ENCODE measurements around the gene DOCK4.
"Not testable (repeated sequence)": the region's sequence is repeated elsewhere in the genome, so short reads cannot be mapped to it uniquely, and the experiment has no call there.

The DOCK4 gene

DNA sequence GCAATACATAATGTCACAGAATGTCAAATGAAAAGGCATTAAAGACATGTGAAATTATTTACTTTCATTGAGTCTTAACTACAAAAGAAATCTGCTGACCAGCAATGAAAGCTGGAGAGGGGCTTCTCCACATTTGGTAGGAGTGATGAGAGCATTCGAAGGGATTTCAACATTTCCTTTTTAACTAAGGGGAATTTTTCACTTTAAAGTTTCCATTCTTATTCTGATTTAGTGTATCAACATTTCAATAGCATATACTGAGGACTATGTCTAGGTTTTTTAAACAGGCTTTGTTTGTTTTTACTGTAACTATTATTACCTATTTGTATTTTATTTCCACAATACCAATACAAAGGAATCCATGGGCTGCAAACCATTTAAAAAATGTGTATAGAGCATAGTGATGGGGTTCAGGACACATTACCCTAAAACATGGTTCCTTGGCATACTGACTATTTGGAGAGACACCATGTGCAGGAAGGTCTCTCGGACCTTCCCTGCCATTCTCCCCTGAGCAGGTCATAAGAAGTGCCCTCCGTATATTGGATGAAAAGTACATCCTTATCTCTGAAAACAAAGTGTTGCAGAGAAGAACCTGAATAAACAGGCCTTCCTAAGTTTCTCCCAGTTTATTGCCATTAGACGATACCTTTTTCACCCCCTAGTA, 278.7 kb downstream of the DOCK4 start:
- DNase-seq = no peak

DNA sequence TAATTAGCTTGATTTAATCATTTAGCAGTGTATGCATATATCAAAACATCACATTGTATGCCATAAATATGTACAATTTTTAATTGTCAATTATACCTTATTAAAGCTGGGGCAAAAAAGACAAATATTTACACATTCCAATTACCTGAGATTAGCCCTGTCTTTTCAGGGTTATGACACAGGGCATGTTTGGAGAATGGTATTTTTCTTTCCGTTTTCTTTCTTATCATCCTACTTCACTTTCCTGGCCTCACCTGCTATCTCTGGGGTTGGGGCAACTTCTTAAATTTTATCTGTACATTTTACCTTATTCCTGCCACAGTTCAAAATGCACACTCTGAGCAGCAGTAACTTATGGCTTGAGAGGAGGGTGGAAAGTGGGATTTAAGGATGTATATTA, 285.9 kb downstream of the DOCK4 start:
- no peak for DNase-seq

DNA sequence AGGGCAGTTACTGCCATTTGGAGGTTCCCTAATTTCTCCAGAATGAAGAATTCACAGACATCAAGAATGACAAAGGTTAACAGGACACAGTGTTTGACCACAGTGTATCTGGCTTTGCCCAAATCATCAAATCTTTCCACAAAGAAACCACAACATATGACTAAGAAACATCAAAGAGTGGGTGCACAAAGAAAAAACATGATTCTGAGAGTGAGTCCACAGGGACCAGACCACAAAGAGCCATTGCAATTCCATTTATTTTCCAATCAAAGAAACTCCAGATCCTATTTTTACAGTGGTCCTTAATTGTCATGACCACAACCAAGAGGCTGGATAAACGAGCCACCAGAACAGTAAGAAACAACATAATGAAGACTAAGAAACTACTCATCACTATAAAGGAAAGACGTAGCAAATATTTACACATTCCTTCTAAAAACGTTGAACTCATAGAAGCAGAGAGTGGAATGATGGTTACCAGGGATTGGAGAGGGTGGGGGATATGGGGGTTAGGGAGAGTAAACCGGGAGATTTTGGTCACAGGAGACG, 286.5 kb downstream of the DOCK4 start:
- DNase-seq = no peak

GRCh38 chr7:111919164-111919563, 287.0 kb downstream of the DOCK4 start:
- DNase-seq = no peak

GRCh38 chr7:111918461-111918860, 287.7 kb downstream of the DOCK4 start:
- no peak for DNase-seq

DNA sequence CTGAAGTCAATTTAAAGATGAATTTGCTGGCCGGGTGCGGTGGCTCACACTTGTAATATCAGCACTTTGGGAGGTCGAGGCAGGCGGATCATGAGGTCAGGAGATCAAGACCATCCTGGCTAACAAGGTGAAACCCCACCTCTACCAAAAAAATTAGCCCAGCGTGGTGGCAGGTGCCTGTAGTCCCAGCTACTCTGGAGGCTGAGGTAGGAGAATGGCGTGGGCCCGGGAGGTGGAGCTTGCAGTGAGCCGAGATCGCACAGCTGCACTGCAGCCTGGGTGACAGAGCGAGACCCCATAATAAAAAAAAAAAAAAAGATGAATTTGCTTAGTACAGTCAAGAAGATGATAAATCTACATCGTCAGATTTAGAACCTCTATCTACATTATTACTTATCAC, 288.8 kb downstream of the DOCK4 start:
- DNase-seq = not testable (repeated sequence)

DNA sequence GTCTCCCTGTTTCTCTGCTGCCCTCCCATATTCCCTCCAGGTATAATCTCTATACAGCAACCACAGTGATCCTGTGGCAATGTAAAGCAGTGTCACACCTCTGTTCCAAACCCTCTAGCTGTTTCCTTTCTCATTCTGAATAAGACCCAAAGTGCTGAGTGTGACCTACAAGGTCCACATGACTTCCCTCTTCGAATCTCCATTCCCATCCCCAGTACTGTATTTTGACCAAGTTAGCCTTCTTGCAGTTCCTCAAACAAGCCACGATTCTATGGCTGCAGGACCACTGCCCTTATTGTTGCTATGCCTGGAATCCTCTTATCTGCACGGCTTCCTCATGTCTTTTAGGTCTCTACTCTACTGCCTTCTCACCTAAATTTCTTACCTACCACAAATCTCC, 291.9 kb downstream of the DOCK4 start:
- DNase-seq = no peak

DNA sequence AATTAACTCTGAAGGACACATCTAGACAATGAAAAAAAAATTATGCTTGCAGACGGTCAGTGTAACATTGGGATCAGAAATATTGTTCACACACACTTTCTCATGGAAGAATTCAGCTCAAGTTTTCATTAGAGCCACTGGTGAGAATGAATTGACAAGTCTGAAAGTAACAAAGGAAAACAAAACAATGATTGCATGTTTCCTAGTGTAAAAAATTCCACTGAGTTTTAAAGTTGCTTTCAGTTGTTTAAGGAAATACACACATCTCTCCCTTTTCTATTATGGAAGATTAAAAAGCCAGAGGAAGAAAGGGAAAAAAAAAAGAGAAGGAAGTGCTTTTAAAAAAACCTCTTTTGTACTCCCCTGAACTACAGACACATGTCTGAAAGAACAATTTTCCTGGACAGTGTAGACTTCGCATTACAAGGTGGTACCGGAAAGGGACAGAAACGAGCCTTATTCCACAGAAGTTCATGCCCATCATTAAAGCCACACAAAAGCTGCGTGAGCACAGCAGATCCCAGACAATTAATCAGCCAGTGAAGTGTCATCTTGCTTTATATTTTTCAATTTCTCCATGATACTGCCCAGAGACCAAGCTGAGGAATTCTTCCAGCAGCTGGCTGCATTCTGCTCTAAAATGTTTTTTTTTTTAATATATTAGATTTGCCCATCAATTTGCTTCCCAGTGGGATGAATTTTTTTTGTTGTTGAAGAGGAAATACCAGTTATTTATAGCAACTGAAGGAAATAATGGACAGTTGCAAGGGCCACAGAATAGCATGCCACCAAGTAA, 294.8 kb downstream of the DOCK4 start:
- no peak for DNase-seq

GRCh38 chr7:111910656-111911055, 295.5 kb downstream of the DOCK4 start:
- DNase-seq = no peak

DNA sequence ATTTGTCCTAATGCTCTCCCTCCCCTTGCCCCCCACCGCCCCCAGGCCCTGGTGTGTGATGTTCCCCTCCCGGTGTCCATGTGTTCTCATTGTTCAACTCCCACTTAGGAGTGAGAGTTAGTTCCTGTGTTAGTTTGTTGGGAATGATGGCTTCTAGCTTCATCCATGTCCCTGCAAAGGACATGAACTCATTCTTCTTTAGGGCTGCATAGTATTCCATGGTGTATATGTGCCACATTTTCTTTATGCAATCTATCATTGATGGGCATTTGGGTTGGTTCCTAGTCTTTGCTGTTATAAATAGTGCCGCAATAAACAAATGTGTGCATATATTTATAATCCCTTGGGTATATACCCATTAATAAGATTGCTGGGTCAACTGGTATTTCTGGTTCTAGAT, 297.5 kb downstream of the DOCK4 start:
- not testable (repeated sequence) for DNase-seq

DNA sequence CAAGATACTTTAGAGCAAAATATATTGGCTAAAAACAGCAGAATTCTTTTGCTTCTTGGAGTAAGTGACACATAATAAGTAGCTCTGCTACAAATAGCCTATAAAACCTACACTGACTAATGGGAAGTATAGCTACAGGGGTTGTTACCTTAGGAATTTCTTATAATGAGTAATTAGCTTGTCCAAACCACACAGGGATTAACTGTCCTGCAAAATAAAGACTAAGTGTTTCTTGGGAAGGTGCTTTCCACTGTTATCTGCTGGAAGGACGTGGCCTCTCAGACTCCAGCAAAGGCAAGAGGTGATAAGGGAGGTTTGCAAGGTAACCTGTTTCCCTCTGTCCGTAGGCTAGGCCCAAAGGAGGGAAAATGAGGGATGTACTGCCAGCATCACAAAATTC, 302.4 kb downstream of the DOCK4 start:
- no peak for DNase-seq

DNA sequence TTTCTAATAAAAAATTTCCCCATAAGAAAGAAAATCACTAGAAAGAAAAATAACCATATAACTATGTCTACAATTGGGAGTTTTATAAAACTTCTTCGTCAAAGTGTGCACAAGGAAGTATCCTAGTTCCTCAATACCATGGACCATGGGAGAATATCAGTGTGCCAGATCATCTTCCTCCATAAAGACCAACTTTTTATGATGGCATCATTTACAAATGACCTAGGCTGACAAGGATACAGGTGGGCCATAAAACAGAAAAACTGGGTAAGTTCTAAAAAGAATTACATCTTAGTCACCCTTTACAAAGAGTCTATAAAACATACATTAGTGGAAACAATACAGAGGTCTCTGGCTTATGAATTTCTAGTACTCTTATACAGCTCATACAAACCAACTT, 303.2 kb downstream of the DOCK4 start:
- no peak for DNase-seq

DNA sequence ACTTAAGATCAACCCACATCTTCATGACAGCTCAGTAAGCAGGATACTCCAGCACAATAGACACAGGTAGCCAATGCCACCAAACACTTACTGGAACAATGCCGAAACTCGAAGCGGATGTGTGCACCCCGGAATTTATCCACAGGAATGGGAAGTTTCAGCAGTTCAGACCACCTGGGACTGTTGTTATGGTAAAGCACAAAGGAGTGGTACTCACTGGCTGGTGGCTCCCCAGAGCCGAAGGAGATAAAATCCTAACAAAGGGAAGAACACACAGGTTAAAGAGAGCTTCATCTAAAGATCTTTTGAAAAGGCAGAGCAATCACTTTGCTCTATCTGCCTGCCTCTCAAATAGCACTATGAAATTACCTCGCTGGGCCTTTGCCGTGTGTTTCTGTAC, 305.9 kb downstream of the DOCK4 start:
- no peak for DNase-seq

GRCh38 chr7:111895049-111895448, 311.1 kb downstream of the DOCK4 start:
- DNase-seq = no peak

DNA sequence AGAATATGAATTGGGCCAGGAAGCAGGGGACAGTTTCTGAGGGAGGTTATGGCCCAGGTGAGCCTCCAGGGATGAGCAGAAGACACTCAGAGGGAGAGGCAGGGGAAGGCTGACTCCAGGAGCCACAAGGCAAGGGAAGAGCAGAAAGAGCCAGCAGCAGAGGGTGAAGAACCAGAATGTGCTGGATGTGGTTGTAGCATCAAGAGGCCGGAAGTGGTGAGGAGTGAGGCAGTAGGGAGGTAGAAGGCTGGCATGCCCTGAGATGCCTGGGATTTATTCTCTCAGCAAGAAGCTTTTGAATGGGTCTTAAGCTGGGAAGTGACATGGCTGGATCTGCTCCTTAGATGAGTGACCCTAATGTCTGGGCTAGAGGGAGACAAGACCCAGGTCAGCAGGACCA, 311.7 kb downstream of the DOCK4 start:
- no peak for DNase-seq

DNA sequence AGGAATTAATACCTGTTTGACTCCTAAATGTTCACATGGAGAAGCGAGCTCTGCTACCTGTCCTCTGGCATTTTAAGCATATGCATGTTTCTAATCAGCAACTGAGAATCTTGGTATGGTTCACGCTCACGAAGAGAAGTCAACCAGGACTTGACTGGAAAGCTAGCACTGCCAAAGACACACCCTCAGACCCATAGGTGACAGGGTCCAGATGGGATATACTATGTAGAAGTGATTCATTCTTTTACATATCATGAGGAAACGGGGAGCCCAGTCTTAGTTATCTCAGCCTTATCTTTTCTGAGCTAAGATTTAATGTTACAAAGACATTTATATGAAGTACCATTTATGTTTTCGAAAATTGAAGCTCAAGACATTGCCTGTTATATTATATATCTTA, 313.0 kb downstream of the DOCK4 start:
- no peak for DNase-seq

DNA sequence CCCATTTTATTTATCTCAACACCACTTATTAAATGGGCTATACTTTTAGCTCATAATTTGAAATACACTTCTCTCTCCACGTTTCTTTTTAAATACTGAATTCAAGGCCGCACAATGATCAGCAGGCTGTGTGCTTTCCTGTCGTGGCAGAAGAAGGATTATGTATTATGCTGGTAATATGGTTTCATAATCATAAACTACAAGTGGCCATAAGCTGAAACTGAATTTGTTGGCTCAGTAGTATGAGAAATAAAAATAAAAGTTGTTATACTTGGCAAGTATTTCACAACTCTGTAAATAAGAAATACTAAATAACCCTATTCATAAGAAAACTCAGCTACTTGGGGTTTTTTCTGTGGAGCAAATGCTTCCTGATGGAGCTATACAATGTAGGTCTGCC, 313.6 kb downstream of the DOCK4 start:
- no peak for DNase-seq

- DNase-seq = no peak
Observed at GRCh38 chr7:111887734-111888133, 318.5 kb downstream of the DOCK4 start.

- no peak for DNase-seq
Observed at GRCh38 chr7:111886233-111886632, 320.0 kb downstream of the DOCK4 start.

DNA sequence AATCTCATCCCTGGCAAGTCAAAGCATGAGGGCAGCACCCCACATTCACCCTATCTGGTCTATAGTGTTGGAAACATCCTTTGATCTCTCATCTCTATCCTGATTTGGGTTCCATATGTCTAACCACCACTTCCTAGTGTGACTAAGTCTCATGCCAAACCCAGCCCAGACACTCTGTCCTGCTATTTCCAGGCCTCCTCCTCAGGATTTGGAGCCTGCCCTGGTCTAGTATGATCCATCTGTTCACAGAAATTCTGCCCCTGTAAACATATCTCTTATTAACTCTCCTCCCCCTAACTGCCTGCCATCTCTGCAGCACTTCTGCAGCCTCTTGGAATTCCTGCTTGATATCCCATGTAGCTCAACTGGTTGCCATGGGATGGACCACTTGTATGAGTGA, 323.0 kb downstream of the DOCK4 start:
- DNase-seq = no peak

DNA sequence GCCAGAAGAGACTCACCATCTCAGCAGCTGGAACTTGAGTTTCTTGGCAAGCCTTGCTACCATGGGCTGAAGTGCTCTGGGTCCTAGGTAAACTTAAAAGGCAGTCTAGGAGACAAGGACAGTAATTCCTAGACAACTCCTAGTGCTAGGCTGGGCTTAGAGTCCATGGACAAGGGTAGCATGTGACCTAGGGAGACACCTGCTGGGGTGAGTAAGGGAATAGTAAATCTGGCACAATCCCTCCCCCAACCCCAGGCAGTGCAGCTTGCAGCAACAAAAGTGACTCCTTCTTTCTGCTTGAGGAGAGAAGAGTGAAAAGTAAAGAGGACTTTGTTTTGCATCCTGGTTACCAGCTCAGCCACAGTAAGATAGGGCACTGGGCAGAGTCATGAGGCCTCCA, 327.4 kb downstream of the DOCK4 start:
- no peak for DNase-seq

DNA sequence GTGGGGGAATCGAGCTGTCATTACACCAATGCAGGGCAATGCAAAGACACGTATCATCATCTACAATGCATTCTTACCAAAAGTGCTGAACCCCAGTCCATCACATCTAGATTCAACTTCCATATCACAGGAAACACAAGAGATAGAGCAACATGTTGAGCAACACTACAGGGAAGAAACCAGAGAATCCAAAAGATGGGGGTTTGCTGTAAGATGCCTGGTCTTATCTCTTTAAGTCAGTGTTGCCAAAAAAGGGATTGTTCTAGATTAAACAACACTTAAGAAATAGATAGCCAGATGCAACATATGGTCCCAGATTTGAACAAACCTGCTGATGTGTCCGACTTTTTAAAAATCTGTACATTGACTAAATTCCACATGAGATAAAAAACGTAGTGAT, 328.3 kb downstream of the DOCK4 start:
- no peak for DNase-seq

DNA sequence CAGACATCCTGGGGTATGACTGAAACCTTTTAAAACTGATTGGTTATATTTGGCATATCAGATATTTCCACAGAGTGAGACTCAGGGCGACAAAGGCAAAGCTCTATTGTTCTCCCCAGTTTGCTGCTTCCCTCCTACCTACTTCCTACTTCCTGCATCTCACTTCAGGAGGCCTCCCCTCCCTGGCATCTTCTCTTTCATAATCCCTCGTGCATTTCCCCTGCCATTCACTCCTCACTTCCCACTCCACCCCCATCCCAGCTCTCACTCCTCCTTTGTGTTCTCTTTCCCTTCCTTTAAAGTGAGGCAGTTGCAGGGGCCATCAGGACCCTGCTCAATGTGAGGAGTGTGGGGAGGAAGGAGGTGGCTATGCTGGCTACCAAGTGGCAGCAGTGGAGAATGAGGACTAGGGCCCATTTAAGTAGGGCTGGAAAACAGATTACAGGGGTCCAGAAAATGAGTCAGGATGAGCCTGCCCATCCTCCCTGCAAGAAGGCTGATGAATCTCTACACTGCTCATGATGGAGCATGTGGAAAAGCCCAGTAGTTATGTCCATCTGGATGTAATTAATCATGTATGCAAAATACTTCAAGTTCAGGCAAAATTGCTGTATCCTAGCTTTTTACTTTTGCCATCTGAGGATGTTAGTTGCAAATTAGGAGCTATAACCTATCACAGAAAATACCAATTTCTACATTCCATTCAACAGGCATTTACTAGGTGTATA, 332.1 kb downstream of the DOCK4 start:
- no peak for DNase-seq

- DNase-seq = no peak
Observed at GRCh38 chr7:111873326-111873646, 332.9 kb downstream of the DOCK4 start.
